ENCODE measurements around the gene PSMB7. TPM values are rescaled to one million over a fixed set of nuclear protein-coding genes. Genes with fewer than 3 reads are reported as not detected.

PSMB7 gene
- total RNA-seq, 2 experiments from 2014 or later, result 114 to 119 TPM

GRCh38 chr9:124388275-124389048 is 26.8 kb downstream of the PSMB7 start:
- DNase-seq (no peak), ATAC-seq (no peak)
- no peak overlapping the region for H3K4me3 Mint-ChIP-seq
- H3K27ac Mint-ChIP-seq, result no peak overlapping the region
- peaks cover 12% of the 10 kb centered on the region for H3K36me3 Mint-ChIP-seq (ENCODE audit: low read depth)
- H3K27me3 Mint-ChIP-seq (ENCODE audit: low read depth), result no peaks in the 10 kb centered on the region
- POLR2A ChIA-PET, result no interaction called here
- peaks cover 7% of the 10 kb centered on the region for H3K4me1 Mint-ChIP-seq (ENCODE audit: low read depth)
- H3K9me3 Mint-ChIP-seq (ENCODE audit: insufficient read depth), result no peaks in the 10 kb centered on the region
- CTCF ChIA-PET, result interaction anchor here (1.1 to 1.6 kb wide), 3 partner anchors 23 to 521 kb away, joined by 3 to 7 read pairs (median 3); no protein-coding TSS in a partner anchor

- Mint-ChIP-seq H3K4me3 (no peak overlapping the region), H3K27ac (no peak overlapping the region), H3K4me1 (ENCODE audit: low read depth) (peaks cover 7% of the 10 kb centered on the region), H3K27me3 (ENCODE audit: low read depth) (no peaks in the 10 kb centered on the region), H3K36me3 (ENCODE audit: low read depth) (peaks cover 17% of the 10 kb centered on the region), H3K9me3 (ENCODE audit: insufficient read depth) (no peaks in the 10 kb centered on the region)
- ChIA-PET CTCF (interaction anchor here (1.1 to 4.0 kb wide), 5 partner anchors 9 to 259 kb away, joined by 4 to 23 read pairs (median 6); partner anchors contain the start of gene PSMB7), POLR2A (no interaction called here)
- DNase-seq (no peak), ATAC-seq (no peak)
Measured at GRCh38 chr9:124386201-124386600, 29.0 kb downstream of the PSMB7 start.

GRCh38 chr9:124385623-124386022 is 29.6 kb downstream of the PSMB7 start:
- ATAC-seq, result no peak
- Mint-ChIP-seq H3K27ac (no peak overlapping the region), H3K36me3 (ENCODE audit: low read depth) (peaks cover 15% of the 10 kb centered on the region), H3K27me3 (ENCODE audit: low read depth) (no peaks in the 10 kb centered on the region), H3K9me3 (ENCODE audit: insufficient read depth) (no peaks in the 10 kb centered on the region), H3K4me3 (no peak overlapping the region), H3K4me1 (ENCODE audit: low read depth) (peaks cover 7% of the 10 kb centered on the region)
- no peak for DNase-seq
- CTCF ChIA-PET, result interaction anchor here (1.1 to 4.0 kb wide), 6 partner anchors 10 to 263 kb away, joined by 3 to 23 read pairs (median 6); partner anchors contain the start of gene PSMB7
- POLR2A ChIA-PET, result no interaction called here

- ATAC-seq (no peak), DNase-seq (no peak)
- no peak overlapping the region for H3K4me3 Mint-ChIP-seq
- POLR2A ChIA-PET, result interaction anchor here (0.8 kb wide), 1 partner anchor 937 kb away, joined by 3 read pairs; no protein-coding TSS in a partner anchor
- no peak overlapping the region for H3K27ac Mint-ChIP-seq
- H3K4me1 Mint-ChIP-seq (ENCODE audit: low read depth), result peaks cover 7% of the 10 kb centered on the region
- CTCF ChIA-PET, result interaction anchor here (0.7 to 4.0 kb wide), 6 partner anchors 10 to 262 kb away, joined by 3 to 23 read pairs (median 4); partner anchors contain the start of gene PSMB7
- no peaks in the 10 kb centered on the region for H3K27me3 Mint-ChIP-seq (ENCODE audit: low read depth)
- no peaks in the 10 kb centered on the region for H3K9me3 Mint-ChIP-seq (ENCODE audit: insufficient read depth)
- peaks cover 19% of the 10 kb centered on the region for H3K36me3 Mint-ChIP-seq (ENCODE audit: low read depth)
Measured at GRCh38 chr9:124384846-124385245, 30.4 kb downstream of the PSMB7 start.

- no peak for DNase-seq
- ATAC-seq, result no peak
Measured at GRCh38 chr9:124384210-124384609, 31.0 kb downstream of the PSMB7 start.

GRCh38 chr9:124381170-124381945 is 33.9 kb downstream of the PSMB7 start:
- Mint-ChIP-seq H3K27me3 (ENCODE audit: low read depth) (no peaks in the 10 kb centered on the region), H3K27ac (no peak overlapping the region), H3K4me3 (no peak overlapping the region), H3K36me3 (ENCODE audit: low read depth) (peaks cover 21% of the 10 kb centered on the region), H3K4me1 (ENCODE audit: low read depth) (no peaks in the 10 kb centered on the region), H3K9me3 (ENCODE audit: insufficient read depth) (no peaks in the 10 kb centered on the region)
- ChIA-PET POLR2A (no interaction called here), CTCF (interaction anchor here (1.0 kb wide), 1 partner anchor 13 kb away, joined by 3 read pairs; no protein-coding TSS in a partner anchor)
- ATAC-seq, result peak; percentile 42
- DNase-seq, result no peak

More at GRCh38 chr9:124384210-124384609, 31.0 kb downstream of the PSMB7 start:
- H3K27me3 Mint-ChIP-seq (ENCODE audit: low read depth), result no peaks in the 10 kb centered on the region
- CTCF ChIA-PET, result interaction anchor here (4.0 kb wide), 1 partner anchor 257 kb away, joined by 23 read pairs; no protein-coding TSS in a partner anchor
- H3K27ac Mint-ChIP-seq, result no peak overlapping the region
- no peak overlapping the region for H3K4me3 Mint-ChIP-seq
- H3K36me3 Mint-ChIP-seq (ENCODE audit: low read depth), result peaks cover 20% of the 10 kb centered on the region
- POLR2A ChIA-PET, result interaction anchor here (0.8 kb wide), 1 partner anchor 936 kb away, joined by 3 read pairs; no protein-coding TSS in a partner anchor
- peaks cover 3% of the 10 kb centered on the region for H3K4me1 Mint-ChIP-seq (ENCODE audit: low read depth)
- no peaks in the 10 kb centered on the region for H3K9me3 Mint-ChIP-seq (ENCODE audit: insufficient read depth)

GRCh38 chr9:124377551-124378406 is 37.5 kb downstream of the PSMB7 start:
- DNase-seq (no peak), ATAC-seq (no peak)
- CTCF ChIA-PET, result interaction anchor here (0.6 to 1.7 kb wide), 5 partner anchors 9 to 251 kb away, joined by 3 to 5 read pairs (median 4); no protein-coding TSS in a partner anchor
- no peak overlapping the region for H3K4me3 Mint-ChIP-seq
- POLR2A ChIA-PET, result no interaction called here
- H3K27me3 Mint-ChIP-seq (ENCODE audit: low read depth), result no peaks in the 10 kb centered on the region
- peaks cover 4% of the 10 kb centered on the region for H3K9me3 Mint-ChIP-seq (ENCODE audit: insufficient read depth)
- H3K36me3 Mint-ChIP-seq (ENCODE audit: low read depth), result peaks cover 23% of the 10 kb centered on the region
- no peaks in the 10 kb centered on the region for H3K4me1 Mint-ChIP-seq (ENCODE audit: low read depth)
- H3K27ac Mint-ChIP-seq, result no peak overlapping the region

GRCh38 chr9:124376329-124376728 is 38.9 kb downstream of the PSMB7 start:
- Mint-ChIP-seq H3K4me1 (ENCODE audit: low read depth) (no peaks in the 10 kb centered on the region), H3K4me3 (no peak overlapping the region), H3K9me3 (ENCODE audit: insufficient read depth) (peaks cover 4% of the 10 kb centered on the region), H3K27me3 (ENCODE audit: low read depth) (no peaks in the 10 kb centered on the region), H3K36me3 (ENCODE audit: low read depth) (peaks cover 18% of the 10 kb centered on the region), H3K27ac (no peak overlapping the region)
- ATAC-seq, result no peak
- CTCF ChIA-PET, result interaction anchor here (1.3 kb wide), 1 partner anchor 11 kb away, joined by 4 read pairs; no protein-coding TSS in a partner anchor
- POLR2A ChIA-PET, result no interaction called here
- no peak for DNase-seq

GRCh38 chr9:124375726-124376125 is 39.5 kb downstream of the PSMB7 start:
- Mint-ChIP-seq H3K9me3 (ENCODE audit: insufficient read depth) (peaks cover 4% of the 10 kb centered on the region), H3K36me3 (ENCODE audit: low read depth) (peaks cover 18% of the 10 kb centered on the region), H3K4me3 (no peak overlapping the region), H3K27me3 (ENCODE audit: low read depth) (no peaks in the 10 kb centered on the region), H3K27ac (no peak overlapping the region), H3K4me1 (ENCODE audit: low read depth) (no peaks in the 10 kb centered on the region)
- ChIA-PET POLR2A (no interaction called here), CTCF (interaction anchor here (1.3 kb wide), 1 partner anchor 11 kb away, joined by 4 read pairs; no protein-coding TSS in a partner anchor)
- DNase-seq (no peak), ATAC-seq (no peak)

- H3K9me3 Mint-ChIP-seq (ENCODE audit: insufficient read depth), result peaks cover 4% of the 10 kb centered on the region
- no peak overlapping the region for H3K4me3 Mint-ChIP-seq
- CTCF ChIA-PET, result interaction anchor here (1.0 to 1.4 kb wide), 2 partner anchors 10 to 247 kb away, joined by 3 read pairs; no protein-coding TSS in a partner anchor
- H3K4me1 Mint-ChIP-seq (ENCODE audit: low read depth), result no peaks in the 10 kb centered on the region
- no peak for DNase-seq
- no peak overlapping the region for H3K27ac Mint-ChIP-seq
- H3K27me3 Mint-ChIP-seq (ENCODE audit: low read depth), result no peaks in the 10 kb centered on the region
- peaks cover 13% of the 10 kb centered on the region for H3K36me3 Mint-ChIP-seq (ENCODE audit: low read depth)
- no peak for ATAC-seq
- POLR2A ChIA-PET, result interaction anchor here (1.0 kb wide), 1 partner anchor 340 kb away, joined by 4 read pairs; no protein-coding TSS in a partner anchor
Measured at GRCh38 chr9:124373851-124374250, 41.4 kb downstream of the PSMB7 start.

GRCh38 chr9:124373386-124373785 is 41.9 kb downstream of the PSMB7 start:
- Mint-ChIP-seq H3K27me3 (ENCODE audit: low read depth) (no peaks in the 10 kb centered on the region), H3K4me3 (no peak overlapping the region), H3K27ac (no peak overlapping the region), H3K36me3 (ENCODE audit: low read depth) (peaks cover 13% of the 10 kb centered on the region), H3K4me1 (ENCODE audit: low read depth) (no peaks in the 10 kb centered on the region), H3K9me3 (ENCODE audit: insufficient read depth) (peaks cover 4% of the 10 kb centered on the region)
- ATAC-seq (no peak), DNase-seq (no peak)
- ChIA-PET CTCF (no interaction called here), POLR2A (no interaction called here)

Data from activated CD8-positive, alpha-beta T cell treated with anti-CD3 and anti-CD28 coated beads, Interleukin-2, amount 10 ng/mL, durations not matched to agents 7 days and 5 days (primary cell).